Fibroblast of skin of abdomen (primary cell): ENCODE results near the gene APBA1.
"Not testable (repeated sequence)": the region's sequence is repeated elsewhere in the genome, so short reads cannot be mapped to it uniquely, and the experiment has no call there.

Experiments used
- DNase-seq: peaks from one replicate; pipeline ENCODE4 v3.0.0-alpha.2; 2013

The APBA1 gene

DNA sequence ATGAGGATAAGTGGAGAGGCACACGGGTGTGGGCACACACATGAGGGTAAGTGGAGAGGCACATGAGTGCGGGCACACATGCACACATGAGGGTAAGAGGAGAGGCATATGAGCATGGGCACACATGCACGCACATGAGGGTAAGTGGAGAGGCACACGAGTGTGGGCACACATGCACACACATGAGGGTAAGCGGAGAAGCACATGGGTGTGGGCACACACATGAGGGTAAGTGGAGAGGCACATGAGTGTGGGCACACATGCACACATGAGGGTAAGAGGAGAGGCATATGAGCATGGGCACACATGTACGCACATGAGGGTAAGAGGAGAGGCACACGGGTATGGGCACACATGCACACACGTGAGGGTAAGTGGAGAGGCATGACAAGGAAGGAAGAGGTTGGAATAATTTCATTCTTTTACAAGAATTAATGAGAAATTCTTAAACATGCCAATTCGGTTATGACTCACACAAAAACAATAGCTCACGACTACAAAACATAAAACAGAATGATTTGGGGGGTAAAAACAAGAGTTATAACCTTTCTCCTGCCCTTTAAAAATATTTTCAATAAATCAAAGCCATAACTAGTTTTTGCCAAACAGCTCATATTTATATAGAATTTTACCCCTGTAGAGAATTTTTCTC is 67.5 kb downstream of the APBA1 start:
- DNase-seq: no peak

DNA sequence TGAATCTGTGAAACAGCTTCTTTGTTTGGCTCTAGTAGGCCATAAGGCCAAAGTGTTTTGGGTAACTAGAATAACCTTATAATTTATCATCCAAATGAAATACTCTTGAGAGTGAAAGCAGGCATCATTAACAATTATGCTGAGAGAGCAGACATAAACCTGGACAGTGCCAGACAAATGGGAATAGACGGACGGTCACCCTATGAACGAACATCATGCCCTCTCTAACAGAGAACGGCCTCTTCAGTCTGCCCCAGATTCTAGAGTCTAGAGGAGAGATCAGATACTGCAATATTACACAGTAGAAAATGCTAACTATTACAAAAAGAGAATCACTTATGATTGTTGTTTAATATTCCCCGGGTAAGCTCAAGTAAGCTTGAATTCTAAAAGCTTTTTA is 68.5 kb downstream of the APBA1 start:
- DNase-seq: no peak

DNA sequence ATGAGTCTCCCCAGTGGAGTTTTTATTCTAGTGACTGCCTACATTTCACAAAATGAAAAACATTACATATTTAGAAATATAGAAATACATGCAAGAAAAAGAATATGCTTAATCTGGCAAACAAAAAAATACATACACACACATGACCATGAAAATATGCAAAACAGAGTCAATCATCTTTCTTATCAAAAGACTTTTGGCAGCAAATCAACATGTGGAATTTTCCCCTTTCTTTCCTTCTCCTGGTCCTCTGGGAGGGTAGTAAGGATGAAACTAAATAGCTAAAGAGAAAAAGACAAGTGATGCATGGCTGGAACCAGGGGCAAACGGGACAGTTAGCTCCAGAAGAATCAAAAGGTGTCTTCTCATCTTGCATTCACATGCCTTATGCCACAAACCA is 69.4 kb downstream of the APBA1 start:
- no peak for DNase-seq

DNA sequence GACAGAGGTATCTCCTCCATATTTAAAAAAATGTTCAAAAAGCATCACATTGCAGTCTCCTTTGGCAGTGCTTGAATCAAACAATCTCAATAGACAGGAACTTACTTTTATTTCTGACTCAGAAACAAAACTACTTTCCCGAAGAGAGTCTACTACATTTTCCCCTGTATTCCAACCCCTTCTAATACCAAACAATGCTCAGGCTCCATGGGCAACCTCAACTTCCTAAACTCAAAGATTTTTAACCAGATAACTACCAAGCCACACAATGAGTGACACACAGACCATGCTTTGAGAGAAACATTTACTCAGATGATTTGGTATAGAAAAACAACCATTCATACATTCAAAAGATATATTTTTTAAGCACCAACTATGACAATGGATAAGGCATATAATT is 70.5 kb downstream of the APBA1 start:
- no peak for DNase-seq

DNA sequence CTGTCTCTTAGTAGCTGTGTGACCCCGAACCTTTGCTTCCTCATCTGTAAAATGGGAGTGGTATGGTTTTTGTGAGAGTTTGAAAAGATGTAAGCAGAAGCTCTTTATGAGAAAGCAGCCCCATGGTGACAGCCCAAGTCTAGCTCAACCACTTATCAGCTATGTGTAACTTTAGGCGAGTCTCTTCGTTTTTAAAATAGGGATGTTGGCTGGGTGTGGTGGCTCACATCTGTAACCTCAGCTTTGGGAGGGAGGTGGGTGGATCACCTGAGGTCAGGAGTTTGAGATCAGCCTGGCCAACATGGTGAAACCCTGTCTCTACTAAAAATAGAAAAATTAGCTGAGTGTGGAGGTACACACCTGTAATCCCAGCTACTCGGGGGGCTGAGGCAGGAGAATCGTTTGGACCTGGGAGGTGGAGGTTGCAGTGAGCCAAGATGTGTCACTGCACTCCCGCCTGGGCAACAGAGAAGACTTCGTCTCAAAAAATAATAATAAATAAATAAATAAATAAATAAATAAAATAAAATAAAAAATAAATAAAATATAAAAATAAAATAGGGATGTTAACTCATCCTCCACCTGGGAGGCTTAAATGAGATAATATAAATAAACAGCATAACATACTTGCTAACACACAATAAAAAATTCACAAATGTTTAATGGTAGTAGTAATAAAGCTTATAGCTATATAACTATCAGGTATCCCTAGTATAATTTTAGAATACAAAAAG is 71.7 kb downstream of the APBA1 start:
- no peak for DNase-seq

DNA sequence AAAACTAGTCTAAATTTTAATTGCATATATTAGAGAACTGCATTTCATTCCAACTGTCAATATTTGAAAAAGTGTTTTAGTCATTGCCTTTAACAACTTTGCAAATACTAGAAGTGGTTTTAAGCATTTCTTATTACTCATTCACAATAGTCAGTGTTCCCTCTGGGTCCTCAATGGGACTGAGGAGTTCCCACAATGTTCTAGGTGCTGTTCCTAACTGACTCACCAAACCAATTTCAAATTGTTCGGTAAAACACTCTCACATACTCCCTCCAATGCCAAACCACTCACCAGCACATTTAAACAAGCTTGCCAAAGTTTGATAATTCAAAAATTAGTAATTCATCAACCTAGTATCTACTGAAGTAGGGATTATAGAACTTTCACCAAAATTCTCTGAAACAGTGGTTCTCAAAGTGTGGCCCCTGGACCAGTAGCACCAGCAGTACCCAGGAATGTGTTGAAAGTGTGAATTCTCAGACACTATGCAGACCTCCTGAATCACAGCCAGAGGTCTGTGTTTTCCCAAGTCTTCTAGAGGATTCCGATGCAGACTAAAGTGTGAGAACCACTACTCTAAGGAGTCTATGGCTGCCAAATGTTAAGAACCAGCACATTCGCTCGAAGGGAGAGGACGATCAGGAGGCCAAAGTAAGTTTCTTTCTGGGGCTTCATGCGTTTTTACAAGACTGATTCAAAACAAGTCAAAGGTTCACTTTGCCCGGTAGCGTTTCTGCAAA is 72.8 kb downstream of the APBA1 start:
- no peak for DNase-seq

DNA sequence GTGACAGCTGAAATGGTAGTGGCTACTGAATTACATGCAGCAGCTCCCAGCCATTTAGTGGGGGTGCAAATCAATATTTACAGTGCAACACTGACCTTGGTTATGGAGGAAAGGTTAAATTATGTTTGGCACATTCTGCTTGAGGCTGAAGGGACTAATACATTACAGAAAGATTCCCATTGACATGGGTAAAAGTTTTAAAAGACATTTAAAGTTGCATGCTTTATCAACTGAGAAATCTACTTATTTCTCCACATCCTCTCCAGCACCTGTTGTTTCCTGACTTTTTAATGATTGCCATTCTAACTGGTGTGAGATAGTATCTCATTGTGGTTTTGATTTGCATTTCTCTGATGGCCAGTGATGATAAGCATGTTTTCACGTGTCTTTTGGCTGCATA is 75.3 kb downstream of the APBA1 start:
- DNase-seq: not testable (repeated sequence)

DNA sequence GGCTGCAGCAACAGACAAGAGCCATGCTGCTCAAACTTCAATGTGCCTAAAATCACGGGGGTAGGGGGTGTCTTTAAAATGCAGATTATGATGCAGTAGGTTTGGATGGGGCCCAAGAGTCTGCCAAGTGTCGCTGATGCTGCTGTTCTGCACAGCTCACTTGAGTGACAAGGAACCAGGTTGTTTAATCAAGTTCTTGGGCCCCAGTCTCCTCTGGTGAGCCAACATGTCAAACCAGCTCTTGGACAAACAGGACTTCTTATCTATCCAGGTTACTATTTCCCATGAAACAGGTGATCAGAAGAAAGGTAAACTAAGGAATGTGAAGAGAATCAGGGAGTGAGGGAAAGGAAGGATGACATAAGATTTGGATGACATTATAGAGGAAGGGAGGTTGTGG is 78.0 kb downstream of the APBA1 start:
- DNase-seq: no peak

DNA sequence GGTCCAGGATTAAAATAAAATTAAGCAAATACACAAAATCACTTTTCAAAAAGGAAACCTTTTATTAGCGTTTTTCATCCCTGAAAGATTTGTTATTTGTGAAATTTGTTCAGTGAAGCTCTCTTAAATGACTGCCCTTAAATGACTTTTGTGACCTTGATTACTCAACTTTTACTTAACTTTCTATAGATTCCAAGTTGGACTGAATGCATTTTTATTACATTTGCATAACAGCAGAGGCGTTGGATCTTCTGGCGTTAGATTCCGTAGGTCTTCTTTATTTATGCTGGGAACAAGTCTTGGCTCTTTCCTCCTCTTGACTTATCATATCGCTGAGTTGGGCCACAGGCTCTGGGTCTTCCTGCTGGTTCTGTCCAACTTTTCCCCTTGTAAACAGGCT is 78.4 kb downstream of the APBA1 start:
- no peak for DNase-seq

DNA sequence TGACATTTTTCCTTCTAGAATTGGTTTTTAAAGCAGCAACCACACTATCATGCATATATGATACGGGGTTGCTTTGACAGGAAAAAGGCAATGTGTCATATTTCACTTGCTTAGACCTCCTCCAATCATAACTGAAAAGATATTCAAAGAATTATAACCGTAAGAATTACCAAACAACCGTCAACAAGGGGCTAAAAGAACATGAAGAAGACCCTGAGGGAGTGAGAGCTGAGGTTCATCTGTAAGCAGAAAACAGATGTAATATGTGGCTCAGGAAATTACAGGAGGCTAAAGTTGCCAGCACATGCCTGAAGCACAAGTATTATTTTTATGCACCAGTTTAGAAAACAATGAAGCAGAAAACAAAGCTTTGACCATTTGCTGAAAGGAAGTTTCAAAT is 78.9 kb downstream of the APBA1 start:
- no peak for DNase-seq

DNA sequence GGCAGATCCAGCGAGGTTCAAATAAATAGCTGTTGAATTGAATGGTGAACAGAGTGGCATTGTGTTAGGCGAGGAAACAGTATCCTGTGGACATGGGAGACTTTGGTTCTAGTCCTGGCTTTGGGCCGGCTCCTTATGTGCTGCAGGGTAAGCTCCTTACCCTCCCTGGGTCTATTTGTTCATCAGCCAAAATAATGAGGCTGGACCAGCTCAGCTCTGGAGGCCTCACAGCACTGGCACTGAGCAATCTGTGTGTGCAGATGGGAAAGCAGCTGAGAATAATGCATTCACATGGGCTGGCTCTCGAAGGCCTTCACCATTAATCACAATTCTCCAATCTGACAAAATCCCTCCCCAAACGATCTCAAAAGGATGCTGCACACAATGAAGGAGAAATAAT is 81.9 kb downstream of the APBA1 start:
- DNase-seq: no peak

DNA sequence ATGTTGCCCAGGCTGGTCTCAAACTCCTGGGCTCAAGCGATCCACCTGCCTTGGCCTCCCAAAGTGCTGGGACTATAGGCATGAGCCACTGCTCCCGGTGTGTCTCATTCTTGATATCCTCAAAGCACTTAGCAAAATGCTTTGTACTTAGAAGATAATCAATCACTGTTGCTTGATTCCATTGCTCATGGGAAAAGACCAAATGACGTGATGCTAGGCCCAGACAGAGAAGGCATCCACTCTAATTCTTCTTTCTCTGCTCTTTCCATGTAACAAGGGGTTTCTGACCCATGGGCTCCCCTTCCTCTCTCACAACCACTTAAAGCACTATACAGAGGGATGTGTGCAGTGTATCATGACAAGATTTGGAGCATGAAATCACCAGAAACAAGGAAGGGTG is 83.0 kb downstream of the APBA1 start:
- DNase-seq: no peak

DNA sequence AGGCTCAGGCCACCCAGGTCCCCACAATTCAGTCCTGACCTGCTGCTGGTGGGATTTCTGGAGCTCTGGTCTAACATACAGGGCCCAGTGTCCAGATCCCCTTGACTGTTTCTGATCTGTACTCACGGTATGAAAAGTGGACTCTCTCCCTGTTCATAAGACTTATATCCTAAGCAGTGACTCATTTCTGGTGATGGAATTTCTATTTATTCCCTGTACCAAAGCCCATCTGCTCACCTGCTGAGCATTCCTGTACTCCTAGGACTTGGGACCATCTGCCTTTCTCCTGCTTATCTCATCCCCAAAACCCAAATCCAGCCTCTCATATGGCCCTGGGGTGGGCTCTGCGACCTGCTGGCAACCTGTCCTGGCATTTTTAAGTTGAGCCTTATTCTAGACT is 86.6 kb downstream of the APBA1 start:
- no peak for DNase-seq

DNA sequence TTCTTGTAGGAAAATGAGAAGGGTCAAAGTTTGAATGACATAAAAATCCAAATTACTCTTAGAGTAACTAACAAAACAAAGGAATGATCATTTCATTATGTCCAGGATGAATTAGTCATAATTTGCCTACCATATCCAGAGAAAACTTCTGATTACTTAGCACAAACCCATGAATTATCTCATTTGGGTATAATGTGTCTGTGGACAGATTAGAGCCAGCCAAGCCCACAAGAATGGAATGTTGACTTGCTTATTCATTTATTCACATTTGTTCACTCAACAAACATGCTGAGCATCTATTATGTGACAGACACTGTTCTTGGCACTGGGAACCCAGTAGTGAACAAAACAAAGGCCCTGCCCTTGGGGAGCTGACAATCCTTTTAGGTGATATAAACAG is 87.4 kb downstream of the APBA1 start:
- DNase-seq: peak; percentile 68

DNA sequence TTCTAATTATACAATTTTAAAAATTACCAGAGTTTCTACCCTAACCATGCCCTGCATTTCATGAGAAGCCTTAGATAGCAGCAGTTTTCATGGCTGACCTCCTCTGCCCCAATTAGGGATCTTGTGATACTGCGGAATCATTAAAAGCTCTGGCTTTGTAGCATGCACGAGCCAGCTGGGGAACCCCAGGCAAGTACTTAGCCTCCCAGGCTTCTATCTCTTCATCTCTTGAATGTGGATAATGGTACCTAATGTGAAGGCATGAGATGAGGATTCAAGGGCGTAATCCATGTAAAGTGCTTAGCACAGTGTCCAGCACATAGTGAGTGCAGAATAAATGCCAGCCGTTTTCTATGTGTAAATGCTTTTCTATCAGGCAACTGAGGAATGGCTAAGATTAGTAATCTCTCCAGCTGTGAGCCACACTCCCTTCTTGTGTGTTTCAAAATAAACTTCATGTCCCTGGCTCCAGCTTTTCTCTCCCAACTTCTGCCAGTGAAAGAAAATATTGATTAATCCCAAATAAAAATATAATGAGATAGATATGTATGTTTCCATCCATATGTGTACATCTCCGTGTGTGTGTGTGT is 88.4 kb downstream of the APBA1 start:
- no peak for DNase-seq

DNA sequence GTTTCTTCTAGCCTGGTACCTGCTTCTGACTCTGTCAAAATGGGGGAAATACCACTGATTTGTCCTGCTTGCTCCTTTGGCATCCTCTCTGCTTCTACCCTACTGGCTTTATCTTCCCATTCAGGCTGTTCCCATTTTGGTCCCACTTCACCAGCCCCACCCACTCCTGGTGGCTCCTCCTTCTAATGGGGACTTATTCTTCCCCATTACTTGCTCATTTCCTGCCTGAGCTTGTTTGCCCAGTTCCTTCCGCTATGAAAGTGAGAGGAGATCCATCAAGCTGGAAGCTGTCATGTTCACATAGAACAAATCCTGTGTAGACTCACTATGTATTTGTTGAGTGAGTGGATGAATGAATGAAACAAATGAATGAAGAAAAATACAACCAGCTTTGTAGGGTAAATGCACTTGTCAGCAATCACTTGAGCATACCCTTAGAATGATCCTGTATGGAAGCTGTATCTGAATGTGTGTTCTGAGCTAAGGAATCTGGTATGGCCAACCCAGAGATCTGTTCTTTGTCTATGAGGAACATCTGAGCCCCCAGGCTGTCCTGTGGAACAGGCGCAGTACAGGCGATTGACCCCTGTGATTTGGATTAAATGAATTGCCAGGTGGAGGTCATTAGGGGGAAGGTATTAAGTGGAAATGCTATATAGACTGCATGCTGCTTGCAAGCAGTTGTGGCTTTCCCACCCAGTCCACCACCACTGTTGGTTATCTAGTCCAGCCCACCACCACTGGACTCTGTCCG is 89.5 kb downstream of the APBA1 start:
- no peak for DNase-seq

DNA sequence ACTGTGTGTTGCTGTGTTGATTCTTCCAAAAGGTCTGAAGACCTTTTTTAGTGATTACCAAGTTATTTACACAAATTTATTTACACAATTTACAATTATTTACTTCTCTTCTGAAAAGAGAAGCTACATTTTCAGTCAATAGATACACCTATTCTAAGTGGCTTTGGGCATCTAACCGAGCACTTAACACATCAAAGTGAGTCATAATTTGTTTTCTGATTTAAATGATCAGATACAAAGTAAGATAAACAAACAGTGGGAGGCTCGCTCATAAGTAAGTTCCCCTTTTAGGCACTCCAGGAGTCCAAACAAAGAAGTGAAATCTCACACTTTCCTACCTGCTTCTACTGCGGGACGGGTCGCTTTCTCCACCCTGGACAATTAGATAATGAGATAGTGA is 90.2 kb downstream of the APBA1 start:
- DNase-seq: no peak

DNA sequence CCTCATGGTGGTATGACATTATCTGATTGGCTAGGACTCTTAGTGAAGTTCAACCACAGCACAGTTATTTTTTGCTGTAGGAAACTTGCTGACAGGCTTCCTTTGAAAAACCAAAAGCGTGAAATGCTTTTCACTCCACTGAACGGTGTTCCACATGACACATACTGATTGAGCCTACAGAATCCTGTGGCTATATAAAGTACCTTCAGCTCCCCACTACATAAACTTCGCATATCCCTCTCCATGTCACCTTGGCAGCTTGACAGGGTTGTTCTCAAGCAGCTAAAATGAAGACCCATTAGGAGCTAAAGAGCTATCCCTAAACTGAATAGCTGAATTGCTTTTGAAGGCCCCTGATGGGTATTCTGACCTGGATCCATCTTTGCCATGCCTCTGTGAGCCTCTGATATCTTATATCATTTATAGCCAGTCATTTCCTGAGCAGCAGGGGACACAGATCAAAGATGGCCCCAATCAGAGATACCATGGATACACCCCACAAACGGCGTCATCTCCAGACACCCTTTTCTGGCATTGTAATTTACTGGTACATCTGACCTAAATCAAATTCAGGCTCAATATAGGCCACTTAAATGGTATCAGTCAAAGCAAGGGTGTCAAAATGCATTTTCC is 91.5 kb downstream of the APBA1 start:
- DNase-seq: peak; percentile 59

DNA sequence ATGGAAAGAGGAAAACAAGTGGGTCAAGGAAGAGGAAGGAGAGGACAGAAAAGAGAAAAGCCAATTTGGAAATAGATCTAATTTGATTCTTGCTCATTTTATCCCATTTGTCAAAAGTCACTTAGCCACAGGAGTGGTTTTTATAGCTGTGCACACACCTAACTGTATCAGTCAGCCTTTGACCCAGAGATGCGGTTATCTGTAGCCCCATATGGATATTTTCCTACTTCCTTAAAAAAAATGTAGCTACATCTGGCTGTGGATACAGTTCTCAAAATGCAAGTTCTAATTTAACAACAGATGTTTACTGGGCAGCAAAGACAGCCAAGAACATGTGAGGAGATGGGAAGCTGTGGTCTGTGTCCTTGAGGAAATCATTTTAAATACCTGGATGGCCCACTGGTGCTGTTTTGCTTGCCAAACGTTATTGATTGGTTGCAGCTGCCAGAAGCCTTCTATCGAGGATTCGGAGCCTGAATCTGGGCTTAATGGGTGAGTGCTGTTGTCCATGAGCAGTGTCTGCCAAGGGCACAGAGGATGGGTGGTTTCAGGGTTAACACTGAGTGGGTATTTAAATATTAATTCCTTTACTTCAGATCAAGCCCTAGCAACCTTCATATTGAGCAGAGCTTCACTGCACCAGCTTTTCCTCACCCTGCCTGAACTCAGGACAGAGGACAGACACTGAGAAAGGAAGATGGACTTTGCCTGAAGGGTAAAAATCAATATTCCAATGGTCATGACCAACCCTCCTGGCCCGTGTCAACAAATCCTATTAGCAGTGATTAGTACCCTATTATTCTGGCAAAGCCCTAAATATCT is 92.2 kb downstream of the APBA1 start:
- DNase-seq: no peak

DNA sequence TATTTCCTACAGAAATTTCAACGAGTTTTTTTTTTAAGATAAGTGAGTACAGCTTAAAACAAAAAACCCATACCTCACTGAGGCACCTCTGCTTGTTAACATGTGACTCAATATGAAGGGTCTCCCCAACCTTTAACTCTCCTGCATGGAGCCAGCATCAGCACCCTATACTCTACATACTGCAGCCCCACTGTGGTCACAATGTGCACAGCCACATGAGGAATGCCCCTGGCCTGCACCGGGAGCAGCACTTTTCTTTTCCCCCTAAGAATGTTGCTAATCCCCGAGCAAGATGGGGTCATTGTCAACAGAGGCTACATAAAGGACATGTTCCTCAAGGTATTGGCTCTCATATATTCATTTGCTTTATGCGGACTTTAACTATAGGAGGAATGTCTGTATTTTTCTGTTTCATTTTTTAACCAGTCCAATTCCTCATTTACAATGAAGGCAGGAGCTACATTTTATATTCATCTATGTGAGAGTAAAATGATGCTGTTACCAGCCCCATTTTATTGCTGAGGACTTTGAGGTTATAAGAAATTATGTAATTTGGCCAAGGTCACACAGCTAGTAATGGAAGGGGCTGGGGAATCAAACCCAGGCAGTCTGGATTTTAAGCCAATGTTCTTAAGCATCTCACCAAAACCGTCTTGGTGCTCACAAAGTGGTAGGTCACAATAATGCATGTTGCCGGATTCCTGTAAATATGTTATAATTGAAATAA is 93.0 kb downstream of the APBA1 start:
- DNase-seq: no peak

DNA sequence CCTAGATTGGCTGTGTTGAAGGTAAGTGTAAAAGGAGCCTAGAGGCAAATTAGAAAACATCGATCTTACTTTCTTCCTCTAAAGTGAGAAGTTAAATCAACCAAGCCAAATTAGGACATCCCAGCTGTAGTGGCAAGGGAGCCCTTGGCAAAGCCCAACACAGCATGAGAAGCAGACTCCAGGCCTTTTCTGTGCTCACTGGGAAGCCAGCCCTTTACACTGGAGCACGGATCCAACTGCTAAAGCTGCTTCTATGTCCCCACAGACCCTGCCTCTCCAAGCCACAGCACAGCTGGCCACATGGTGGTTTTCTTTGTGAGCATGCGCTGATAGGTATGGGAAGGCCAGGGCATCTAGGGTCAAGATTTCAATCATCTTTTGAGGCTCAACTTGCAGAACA is 94.1 kb downstream of the APBA1 start:
- no peak for DNase-seq
